ENCODE results near the gene TBL2. TPM values are rescaled to one million over a fixed set of nuclear protein-coding genes. Genes with fewer than 3 reads are reported as not detected.
"Not testable (repeated sequence)": the region's sequence is repeated elsewhere in the genome, so short reads cannot be mapped to it uniquely, and the experiment has no call there.

Gene TBL2
- total RNA-seq, 1 donor from 2014 or later: 70.9 TPM

- no peak for DNase-seq (ENCODE audit: extremely low read depth, low read depth, low spot score)
These were observed 41.3 kb downstream of the TBL2 start for GRCh38 chr7:73537051-73537450.

- DNase-seq (ENCODE audit: extremely low read depth, low read depth, low spot score): no peak
These were observed 41.9 kb downstream of the TBL2 start for GRCh38 chr7:73536479-73536878.

- not testable (repeated sequence) for DNase-seq (ENCODE audit: extremely low read depth, low read depth, low spot score)
These were observed 42.5 kb downstream of the TBL2 start for GRCh38 chr7:73535918-73536317.

GRCh38 chr7:73533742-73534141 is 44.6 kb downstream of the TBL2 start:
- no peak for DNase-seq (ENCODE audit: extremely low read depth, low read depth, low spot score)

GRCh38 chr7:73532224-73532623 is 46.2 kb downstream of the TBL2 start:
- DNase-seq (ENCODE audit: extremely low read depth, low read depth, low spot score): no peak

- DNase-seq (ENCODE audit: extremely low read depth, low read depth, low spot score): no peak
These were observed 47.6 kb downstream of the TBL2 start for GRCh38 chr7:73530800-73531199.

- DNase-seq (ENCODE audit: extremely low read depth, low read depth, low spot score): no peak
These were observed 51.2 kb downstream of the TBL2 start for GRCh38 chr7:73526896-73527821.

GRCh38 chr7:73526158-73526494 is 52.3 kb downstream of the TBL2 start:
- not testable (repeated sequence) for DNase-seq (ENCODE audit: extremely low read depth, low read depth, low spot score)

GRCh38 chr7:73522105-73522872 is 56.1 kb downstream of the TBL2 start, which contains the start of gene BAZ1B:
TSS of gene BAZ1B (minus strand) at chr7:73522293. CDS start at chr7:73521933, 360 bp downstream.
- DNase-seq (ENCODE audit: extremely low read depth, low read depth, low spot score): peak; percentile 85

GRCh38 chr7:73521636-73522104 is 56.7 kb downstream of the TBL2 start:
- DNase-seq (ENCODE audit: extremely low read depth, low read depth, low spot score): no peak

GRCh38 chr7:73520673-73521635 is 57.4 kb downstream of the TBL2 start:
- no peak for DNase-seq (ENCODE audit: extremely low read depth, low read depth, low spot score)

GRCh38 chr7:73519867-73520672 is 58.3 kb downstream of the TBL2 start:
- DNase-seq (ENCODE audit: extremely low read depth, low read depth, low spot score): no peak

- no peak for DNase-seq (ENCODE audit: extremely low read depth, low read depth, low spot score)
These were observed 59.9 kb downstream of the TBL2 start for GRCh38 chr7:73518470-73518869.

Other genes with a start within 250 kb of the TBL2 start
- 1.6 and 1.9 TPM in 2 replicates for gene FZD9, start 144.8 kb downstream of the TBL2 start, total RNA-seq
- gene BAZ1B, start 56.3 kb downstream of the TBL2 start, total RNA-seq: 43.4 and 57.2 TPM in 2 replicates
- gene BCL7B, start 20.9 kb downstream of the TBL2 start, total RNA-seq: 53.7 and 60.2 TPM in 2 replicates
- not detected in 2 replicates for gene MLXIPL, start 45.9 kb upstream of the TBL2 start, total RNA-seq
- 2.8 and 6.9 TPM in 2 replicates for gene VPS37D, start 89.3 kb upstream of the TBL2 start, total RNA-seq
- 4.6 and 5.4 TPM in 2 replicates for gene DNAJC30, start 104.9 kb upstream of the TBL2 start, total RNA-seq
- 57.3 and 59.3 TPM in 2 replicates for gene BUD23, start 105.0 kb upstream of the TBL2 start, total RNA-seq
- 19.5 and 22.0 TPM in 2 replicates for gene STX1A, start 141.1 kb upstream of the TBL2 start, total RNA-seq
- 12.4 and 14.3 TPM in 2 replicates for gene ABHD11, start 160.2 kb upstream of the TBL2 start, total RNA-seq
- gene CLDN3, start 191.7 kb upstream of the TBL2 start, total RNA-seq: not detected in 2 replicates